Stimulated activated naive B cell treated with anti-CD40 and anti-IgM and Interleukin-4, amounts not matched to agents 10 μg/mL and 1 μg/mL and 100 μg/mL, for 72 hours (primary cell): ENCODE measurements around the gene PHKG1.
"Not testable (repeated sequence)": the region's sequence is repeated elsewhere in the genome, so short reads cannot be mapped to it uniquely, and the experiment has no call there.

Source experiments
- ATAC-seq, 2 donors: fragments of 150-1000 bp; cut with Tn5 transposase; replicated peaks; 2 replicates each; pipeline ENCODE4 v1.10.0; 2021; ENCODE audit warnings: moderate library complexity in 1 of 2
- DNase-seq: peaks from one replicate; pipeline ENCODE4 v3.0.0; 2021
- H3K27ac Mint-ChIP-seq: one replicate; pipeline ENCODE4 v1.8.0; 2022; ENCODE audit warnings: mild to moderate bottlenecking, mixed read lengths
- H3K27me3 Mint-ChIP-seq, 2 donors: one replicate each; pipeline ENCODE4 v1.8.0; 2022; ENCODE audit warnings: mixed read lengths in 2 of 2
- H3K36me3 Mint-ChIP-seq, 2 donors: one replicate each; pipeline ENCODE4 v1.8.0; 2022; ENCODE audit warnings: mixed read lengths in 2 of 2, mild to moderate bottlenecking in 1 of 2
- H3K4me1 Mint-ChIP-seq, 2 donors: one replicate each; pipeline ENCODE4 v1.8.0; 2022; ENCODE audit warnings: mixed read lengths in 2 of 2, mild to moderate bottlenecking in 1 of 2
- H3K4me3 Mint-ChIP-seq, 2 donors: one replicate each; pipeline ENCODE4 v1.8.0; 2022; ENCODE audit warnings: mild to moderate bottlenecking in 2 of 2, mixed read lengths in 2 of 2, moderate library complexity in 1 of 2
- H3K9me3 Mint-ChIP-seq, 2 donors: one replicate each; pipeline ENCODE4 v1.8.0; 2022; ENCODE audit warnings: mixed read lengths in 2 of 2, mild to moderate bottlenecking in 1 of 2

The PHKG1 gene

GRCh38 chr7:56045758-56046157 is 47.0 kb downstream of the PHKG1 start:
- H3K36me3 Mint-ChIP-seq = peaks cover 13 to 21% of the 10 kb centered on the region in 2 donors
- not testable (repeated sequence) for H3K9me3 Mint-ChIP-seq, ATAC-seq, H3K4me3 Mint-ChIP-seq, H3K27me3 Mint-ChIP-seq, H3K27ac Mint-ChIP-seq, DNase-seq
- H3K4me1 Mint-ChIP-seq = peaks cover 6 to 14% of the 10 kb centered on the region in 2 donors

- Mint-ChIP-seq H3K4me3 (no peak overlapping the region), H3K9me3 (no peaks in the 10 kb centered on the region), H3K27me3 (no peaks in the 10 kb centered on the region), H3K36me3 (peaks cover 13 to 26% of the 10 kb centered on the region in 2 donors), H3K27ac (no peak overlapping the region), H3K4me1 (no peaks in the 10 kb centered on the region)
- DNase-seq = no peak
- ATAC-seq = no peak
Measured at GRCh38 chr7:56040730-56041129, 52.0 kb downstream of the PHKG1 start.

- Mint-ChIP-seq H3K36me3 (peaks cover 11 to 24% of the 10 kb centered on the region in 2 donors), H3K4me3 (peak overlapping the region; percentile 78 to 82), H3K9me3 (no peaks in the 10 kb centered on the region), H3K4me1 (peaks cover 3 to 10% of the 10 kb centered on the region in 2 donors), H3K27me3 (no peaks in the 10 kb centered on the region), H3K27ac (no peak overlapping the region)
- peak; percentile 43 for DNase-seq
- ATAC-seq = peak; percentile 92 to 93
Measured at GRCh38 chr7:56033671-56034432, 58.9 kb downstream of the PHKG1 start.

- not testable (repeated sequence) for ATAC-seq, H3K27me3 Mint-ChIP-seq, DNase-seq, H3K27ac Mint-ChIP-seq, H3K9me3 Mint-ChIP-seq, H3K4me3 Mint-ChIP-seq
- Mint-ChIP-seq H3K36me3 (peaks cover 11 to 29% of the 10 kb centered on the region in 2 donors), H3K4me1 (peaks cover 3 to 10% of the 10 kb centered on the region in 2 donors)
Measured at GRCh38 chr7:56032578-56032977, 60.2 kb downstream of the PHKG1 start.

- not testable (repeated sequence) for H3K27me3 Mint-ChIP-seq, ATAC-seq, DNase-seq, H3K27ac Mint-ChIP-seq, H3K4me3 Mint-ChIP-seq, H3K9me3 Mint-ChIP-seq
- peaks cover 18 to 37% of the 10 kb centered on the region in 2 donors for H3K36me3 Mint-ChIP-seq
- peaks cover 3 to 10% of the 10 kb centered on the region in 2 donors for H3K4me1 Mint-ChIP-seq
Measured at GRCh38 chr7:56031556-56031955, 61.2 kb downstream of the PHKG1 start.

- Mint-ChIP-seq H3K4me3 (no peak overlapping the region), H3K27me3 (no peaks in the 10 kb centered on the region), H3K36me3 (peaks cover 20 to 43% of the 10 kb centered on the region in 2 donors), H3K27ac (no peak overlapping the region), H3K4me1 (peaks cover 3 to 10% of the 10 kb centered on the region in 2 donors), H3K9me3 (no peaks in the 10 kb centered on the region)
- DNase-seq (no peak), ATAC-seq (no peak)
Measured at GRCh38 chr7:56030340-56030739, 62.4 kb downstream of the PHKG1 start.
